Keratinocyte (primary cell): ENCODE measurements around the gene INAVA. TPM values are rescaled to one million over a fixed set of nuclear protein-coding genes. Genes with fewer than 3 reads are reported as not detected.
"Not testable (repeated sequence)": the region's sequence is repeated elsewhere in the genome, so short reads cannot be mapped to it uniquely, and the experiment has no call there.

ENCODE experiments used
- DNase-seq: peaks from one replicate; pipeline ENCODE4 v3.0.0-alpha.2; 2011; ENCODE audit warnings: low read depth, missing footprints, low spot score
- FAIRE-seq: peaks from 2 replicates; lab custom pipeline; 2011; peaks lifted over from hg19 to GRCh38; lab: Jason Lieb, UNC
- H2AFZ ChIP-seq: 2 replicates; pipeline ENCODE4 v1.6.0; 2012; ENCODE audit warnings: low read length, control low read depth, inconsistent platforms; ENCODE audit not compliant: control insufficient read depth
- H3K27ac ChIP-seq: 2 replicates; pipeline ENCODE4 v1.5.1; 2011; ENCODE audit warnings: low read length; ENCODE audit not compliant: control insufficient read depth, insufficient read depth
- H3K27me3 ChIP-seq: 3 replicates; pipeline ENCODE4 v1.6.0; 2011; ENCODE audit warnings: low read length; ENCODE audit not compliant: control insufficient read depth, insufficient read depth; ENCODE audit errors: extremely low read depth
- H3K36me3 ChIP-seq, 2 experiments: 2 replicates in 1 of 2; 3 replicates in 1 of 2; pipeline ENCODE4 v1.5.1; 2011; ENCODE audit warnings: low read length in 2 of 2, mild to moderate bottlenecking in 1 of 2; ENCODE audit not compliant: control insufficient read depth in 2 of 2, insufficient read depth in 2 of 2; ENCODE audit errors: extremely low read depth in 1 of 2
- H3K4me1 ChIP-seq: 3 replicates; pipeline ENCODE4 v1.5.1; 2011; ENCODE audit warnings: low read length; ENCODE audit not compliant: control insufficient read depth, insufficient read depth; ENCODE audit errors: extremely low read depth
- H3K4me2 ChIP-seq: 3 replicates; pipeline ENCODE4 v1.6.0; 2011; ENCODE audit warnings: low read depth, low read length; ENCODE audit not compliant: control insufficient read depth, insufficient read depth; ENCODE audit errors: extremely low read depth
- H3K4me3 ChIP-seq, 3 experiments: fragments of 200-600 bp in 1 of 3; sonication (generic) in 1 of 3; 2 replicates in 2 of 3; 3 replicates in 1 of 3; pipeline ENCODE4 v1.5.1; 2011 to 2016; ENCODE audit warnings: low read length in 3 of 3, mild to moderate bottlenecking in 3 of 3, control low read depth in 2 of 3, inconsistent platforms in 1 of 3, low read depth in 1 of 3, mixed read lengths in 1 of 3, mixed run types in 1 of 3, moderate library complexity in 1 of 3; ENCODE audit not compliant: control insufficient read depth in 2 of 3, insufficient read depth in 2 of 3; ENCODE audit errors: extremely low read depth in 1 of 3
- H3K79me2 ChIP-seq: 2 replicates; pipeline ENCODE4 v1.6.0; 2012; ENCODE audit warnings: low read length; ENCODE audit not compliant: control insufficient read depth, insufficient read depth
- H3K9ac ChIP-seq: 3 replicates; pipeline ENCODE4 v1.6.0; 2011; ENCODE audit warnings: low read length; ENCODE audit not compliant: control insufficient read depth, insufficient read depth; ENCODE audit errors: extremely low read depth
- H3K9me1 ChIP-seq: 3 replicates; pipeline ENCODE4 v1.6.0; 2011; ENCODE audit warnings: low read length; ENCODE audit not compliant: control insufficient read depth, insufficient read depth; ENCODE audit errors: extremely low read depth
- H3K9me3 ChIP-seq: 2 replicates; pipeline ENCODE4 v1.5.1; 2012; ENCODE audit warnings: low read depth, low read length; ENCODE audit not compliant: control insufficient read depth
- H4K20me1 ChIP-seq: 3 replicates; pipeline ENCODE4 v1.6.0; 2011; ENCODE audit warnings: low read length; ENCODE audit not compliant: control insufficient read depth, insufficient read depth; ENCODE audit errors: extremely low read depth
- CTCF ChIP-seq, 3 experiments: IDR thresholded peaks in 1 of 3; conservative IDR thresholded peaks in 1 of 3; optimal IDR thresholded peaks in 1 of 3; 2 replicates in 2 of 3; 3 replicates in 1 of 3; pipeline versions ENCODE3 to v1.5.1; 2011; ENCODE audit warnings: low read length in 3 of 3, mild to moderate bottlenecking in 3 of 3, moderate library complexity in 2 of 3, control low read depth in 1 of 3, inconsistent platforms in 1 of 3; ENCODE audit not compliant: insufficient read depth in 2 of 3; ENCODE audit errors: extremely low read depth in 1 of 3
- EZH2 ChIP-seq: IDR thresholded peaks from one replicate; pipeline ENCODE4 v1.6.1; 2012; ENCODE audit warnings: inconsistent platforms, mild to moderate bottlenecking, low read length, moderate library complexity
- dilution Hi-C: fragments of 300-500 bp; cut with MboI; formaldehyde crosslinking; loops from one replicate; pipeline ENCODE4 v1.7.0; 2020; ENCODE audit warnings: low sequenced_read_pairs; ENCODE audit not compliant: extremely low pct_ligation_motif_present
- polyA plus RNA-seq, 5 experiments: library from polyadenylated mRNA; depleted of rRNA in 3 of 5; stranded (reverse) in 3 of 5; stranded (forward) in 1 of 5; unstranded in 1 of 5; fragments of >200 nt; gene quantifications; 1 replicate in 1 of 5; 2 replicates in 3 of 5; 3 replicates in 1 of 5; pipeline versions ENCODE4 v1.2.1 to v1.2.3, GENCODE V29; 2011 to 2012; ENCODE audit warnings: missing spikeins in 2 of 5, low read depth in 1 of 5, low replicate concordance in 1 of 5

Gene INAVA
- polyA plus RNA-seq, 1 donor (not counting 4 experiments of a cell fraction or from before 2014, with no cell fraction given), result 12.5 TPM

GRCh38 chr1:200909757-200910239 is 15.1 kb downstream of the INAVA start:
- no peaks in the 10 kb centered on the region for H3K27me3 ChIP-seq
- dilution Hi-C loops, result no loop called here
- no peak overlapping the region for H3K4me3 ChIP-seq
- TF ChIP-seq CTCF (optimal IDR thresholded peaks at IDR 0.05 in 1 of 3, IDR thresholded peaks at IDR 0.05 in 1 of 3, conservative IDR thresholded peaks at IDR 0.05 in 1 of 3; ENCODE audit: extremely low read depth in 1 of 3, insufficient read depth in 2 of 3, low read length in 3 of 3) (no peak), EZH2 (no peak)
- no peak for DNase-seq
- H3K79me2 ChIP-seq, result no peaks in the 10 kb centered on the region
- H2AFZ ChIP-seq, result no peak overlapping the region
- H3K9ac ChIP-seq, result no peak overlapping the region
- H3K4me1 ChIP-seq, result peaks cover 48% of the 10 kb centered on the region
- peaks cover 28% of the 10 kb centered on the region in 2 experiments for H3K36me3 ChIP-seq
- no peak overlapping the region for H3K27ac ChIP-seq
- H3K4me2 ChIP-seq, result no peak overlapping the region
- peaks cover 9% of the 10 kb centered on the region for H3K9me1 ChIP-seq
- no peaks in the 10 kb centered on the region for H3K9me3 ChIP-seq
- peaks cover 4% of the 10 kb centered on the region for H4K20me1 ChIP-seq
- FAIRE-seq, result no peak

- H3K27me3 ChIP-seq, result no peaks in the 10 kb centered on the region
- H3K4me1 ChIP-seq, result peaks cover 33% of the 10 kb centered on the region
- peaks cover 28 to 31% of the 10 kb centered on the region in 2 experiments for H3K36me3 ChIP-seq
- H4K20me1 ChIP-seq, result peaks cover 4% of the 10 kb centered on the region
- H3K4me2 ChIP-seq, result no peak overlapping the region
- no peak overlapping the region for H3K9ac ChIP-seq
- no peaks in the 10 kb centered on the region for H3K9me3 ChIP-seq
- H2AFZ ChIP-seq, result no peak overlapping the region
- TF ChIP-seq EZH2 (no peak), CTCF (optimal IDR thresholded peaks at IDR 0.05 in 1 of 3, IDR thresholded peaks at IDR 0.05 in 1 of 3, conservative IDR thresholded peaks at IDR 0.05 in 1 of 3; ENCODE audit: extremely low read depth in 1 of 3, insufficient read depth in 2 of 3, low read length in 3 of 3) (no peak)
- peaks cover 5% of the 10 kb centered on the region for H3K9me1 ChIP-seq
- dilution Hi-C loops, result no loop called here
- FAIRE-seq (no peak), DNase-seq (no peak)
- no peaks in the 10 kb centered on the region for H3K79me2 ChIP-seq
- no peak overlapping the region for H3K27ac ChIP-seq
- H3K4me3 ChIP-seq, result no peak overlapping the region
These were observed 16.7 kb downstream of the INAVA start for GRCh38 chr1:200911361-200911760.

- not testable (repeated sequence) for H3K27ac ChIP-seq
These were observed 17.2 kb downstream of the INAVA start for GRCh38 chr1:200911936-200912335.

More at GRCh38 chr1:200911936-200912335, 17.2 kb downstream of the INAVA start:
- DNase-seq, H3K9me1 ChIP-seq, dilution Hi-C loops, H3K4me2 ChIP-seq, H2AFZ ChIP-seq, H3K9me3 ChIP-seq, FAIRE-seq, H3K9ac ChIP-seq, H3K27me3 ChIP-seq, H3K4me3 ChIP-seq, H4K20me1 ChIP-seq, H3K79me2 ChIP-seq: not testable (repeated sequence)
- Histone ChIP-seq H3K36me3 (peaks cover 28 to 31% of the 10 kb centered on the region in 2 experiments), H3K4me1 (peaks cover 32% of the 10 kb centered on the region)
